Measurements from ENCODE around the gene GPR153.
A peak's percentile ranks its signal among the peaks of the same experiment; 100 is the strongest.
"Not testable (repeated sequence)": the region's sequence is repeated elsewhere in the genome, so short reads cannot be mapped to it uniquely, and the experiment has no call there.

The GPR153 gene

GRCh38 chr1:6260961-6261614 is at the start of gene GPR153:
GPR153 (minus strand) TSS chr1:6261098; CDS start chr1:6254905, 6,193 bp downstream.
- peak; percentile 56 for DNase-seq (ENCODE audit: low read depth)

GRCh38 chr1:6310116-6310848 is 49.4 kb upstream of the GPR153 start:
- no peak for DNase-seq (ENCODE audit: low read depth)

GRCh38 chr1:6309564-6309963 is 48.7 kb upstream of the GPR153 start:
- DNase-seq (ENCODE audit: low read depth) = no peak

GRCh38 chr1:6308449-6308848 is 47.6 kb upstream of the GPR153 start:
- DNase-seq (ENCODE audit: low read depth) = no peak

GRCh38 chr1:6307682-6308081 is 46.8 kb upstream of the GPR153 start:
- DNase-seq (ENCODE audit: low read depth) = not testable (repeated sequence)

- DNase-seq (ENCODE audit: low read depth) = no peak
Observed at GRCh38 chr1:6307099-6307498, 46.2 kb upstream of the GPR153 start.

GRCh38 chr1:6303397-6304012 is 42.6 kb upstream of the GPR153 start:
- no peak for DNase-seq (ENCODE audit: low read depth)

GRCh38 chr1:6302568-6302967 is 41.7 kb upstream of the GPR153 start:
- no peak for DNase-seq (ENCODE audit: low read depth)

- DNase-seq (ENCODE audit: low read depth) = no peak
Observed at GRCh38 chr1:6301526-6301925, 40.6 kb upstream of the GPR153 start.

GRCh38 chr1:6300342-6301048 is 39.6 kb upstream of the GPR153 start:
- no peak for DNase-seq (ENCODE audit: low read depth)

GRCh38 chr1:6299557-6300165 is 38.8 kb upstream of the GPR153 start:
- DNase-seq (ENCODE audit: low read depth) = no peak

- no peak for DNase-seq (ENCODE audit: low read depth)
Observed at GRCh38 chr1:6298940-6299465, 38.1 kb upstream of the GPR153 start.

- no peak for DNase-seq (ENCODE audit: low read depth)
Observed at GRCh38 chr1:6298530-6298929, 37.6 kb upstream of the GPR153 start.

GRCh38 chr1:6295910-6296309 is 35.0 kb upstream of the GPR153 start:
- no peak for DNase-seq (ENCODE audit: low read depth)

- no peak for DNase-seq (ENCODE audit: low read depth)
Observed at GRCh38 chr1:6294890-6295556, 34.1 kb upstream of the GPR153 start.

- no peak for DNase-seq (ENCODE audit: low read depth)
Observed at GRCh38 chr1:6294080-6294889, 33.4 kb upstream of the GPR153 start.

GRCh38 chr1:6292102-6292501 is 31.2 kb upstream of the GPR153 start:
- DNase-seq (ENCODE audit: low read depth) = no peak

- no peak for DNase-seq (ENCODE audit: low read depth)
Observed at GRCh38 chr1:6288665-6289064, 27.8 kb upstream of the GPR153 start.

GRCh38 chr1:6288026-6288425 is 27.1 kb upstream of the GPR153 start:
- no peak for DNase-seq (ENCODE audit: low read depth)

- no peak for DNase-seq (ENCODE audit: low read depth)
Observed at GRCh38 chr1:6287431-6287886, 26.6 kb upstream of the GPR153 start.
